Cardiac fibroblast (primary cell): ENCODE measurements around the gene TEK.

Source experiments
- DNase-seq, 2 donors: peaks; one replicate each; pipeline versions ENCODE4 v3.0.0 to v3.0.0-alpha.2; 2010; ENCODE audit warnings: low read depth in 2 of 2
- H3K4me3 ChIP-seq, 2 donors: replicated peaks in 1 of 2; 1 replicate in 1 of 2; 2 replicates in 1 of 2; pipeline ENCODE4 v1.5.1; 2011; ENCODE audit warnings: low read depth in 2 of 2, low read length in 2 of 2, mild to moderate bottlenecking in 2 of 2, moderate library complexity in 1 of 2
- TF ChIP-seq, protein P1 (sequence below): IDR thresholded peaks from one replicate; pipeline ENCODE4 v1.5.1; 2011; ENCODE audit warnings: low read depth, mild to moderate bottlenecking, low read length, inconsistent platforms

Gene TEK

DNA sequence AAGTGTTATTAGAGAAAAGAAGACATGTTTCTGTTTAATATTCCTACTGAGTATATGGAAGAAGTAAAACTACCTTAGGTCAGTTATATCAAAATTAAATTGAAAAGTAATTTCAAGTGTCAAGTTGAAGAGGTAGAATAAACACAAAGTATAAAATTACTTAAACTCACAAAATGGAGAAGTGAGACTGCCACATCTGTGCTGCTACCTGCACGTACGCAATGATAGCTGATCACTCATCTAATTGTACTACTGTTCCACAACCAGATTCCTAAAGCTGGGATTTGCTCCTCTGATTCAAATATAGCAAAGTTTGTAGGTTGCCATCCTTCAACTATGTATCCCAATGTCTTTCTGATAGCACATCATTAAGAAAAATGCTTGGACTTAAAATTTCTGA lies 163.1 kb downstream of the TEK start:
- H3K4me3 ChIP-seq: no peak overlapping the region
- DNase-seq: no peak
- TF ChIP-seq, protein P1, sequence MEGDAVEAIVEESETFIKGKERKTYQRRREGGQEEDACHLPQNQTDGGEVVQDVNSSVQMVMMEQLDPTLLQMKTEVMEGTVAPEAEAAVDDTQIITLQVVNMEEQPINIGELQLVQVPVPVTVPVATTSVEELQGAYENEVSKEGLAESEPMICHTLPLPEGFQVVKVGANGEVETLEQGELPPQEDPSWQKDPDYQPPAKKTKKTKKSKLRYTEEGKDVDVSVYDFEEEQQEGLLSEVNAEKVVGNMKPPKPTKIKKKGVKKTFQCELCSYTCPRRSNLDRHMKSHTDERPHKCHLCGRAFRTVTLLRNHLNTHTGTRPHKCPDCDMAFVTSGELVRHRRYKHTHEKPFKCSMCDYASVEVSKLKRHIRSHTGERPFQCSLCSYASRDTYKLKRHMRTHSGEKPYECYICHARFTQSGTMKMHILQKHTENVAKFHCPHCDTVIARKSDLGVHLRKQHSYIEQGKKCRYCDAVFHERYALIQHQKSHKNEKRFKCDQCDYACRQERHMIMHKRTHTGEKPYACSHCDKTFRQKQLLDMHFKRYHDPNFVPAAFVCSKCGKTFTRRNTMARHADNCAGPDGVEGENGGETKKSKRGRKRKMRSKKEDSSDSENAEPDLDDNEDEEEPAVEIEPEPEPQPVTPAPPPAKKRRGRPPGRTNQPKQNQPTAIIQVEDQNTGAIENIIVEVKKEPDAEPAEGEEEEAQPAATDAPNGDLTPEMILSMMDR: no peak

DNA sequence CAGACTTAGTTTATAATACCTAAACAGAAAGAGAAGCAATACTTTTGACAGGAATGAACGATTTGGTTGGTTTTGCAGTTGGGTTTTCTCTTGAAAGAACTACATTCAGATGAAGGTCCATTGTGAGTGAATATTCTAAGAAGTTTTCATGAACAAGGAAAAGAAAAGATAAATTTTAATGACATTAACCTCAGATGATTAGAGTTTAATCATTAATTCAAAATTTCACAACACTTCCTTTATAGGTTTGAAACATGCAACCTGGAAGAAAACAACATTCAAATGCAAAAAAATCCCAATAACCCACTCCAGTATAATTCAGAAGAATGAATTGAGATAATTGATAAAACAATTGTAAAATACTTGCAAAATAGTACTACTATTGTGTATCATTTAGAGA lies 164.2 kb downstream of the TEK start:
- no peak overlapping the region for H3K4me3 ChIP-seq
- DNase-seq: no peak
- TF ChIP-seq, protein P1: no peak

DNA sequence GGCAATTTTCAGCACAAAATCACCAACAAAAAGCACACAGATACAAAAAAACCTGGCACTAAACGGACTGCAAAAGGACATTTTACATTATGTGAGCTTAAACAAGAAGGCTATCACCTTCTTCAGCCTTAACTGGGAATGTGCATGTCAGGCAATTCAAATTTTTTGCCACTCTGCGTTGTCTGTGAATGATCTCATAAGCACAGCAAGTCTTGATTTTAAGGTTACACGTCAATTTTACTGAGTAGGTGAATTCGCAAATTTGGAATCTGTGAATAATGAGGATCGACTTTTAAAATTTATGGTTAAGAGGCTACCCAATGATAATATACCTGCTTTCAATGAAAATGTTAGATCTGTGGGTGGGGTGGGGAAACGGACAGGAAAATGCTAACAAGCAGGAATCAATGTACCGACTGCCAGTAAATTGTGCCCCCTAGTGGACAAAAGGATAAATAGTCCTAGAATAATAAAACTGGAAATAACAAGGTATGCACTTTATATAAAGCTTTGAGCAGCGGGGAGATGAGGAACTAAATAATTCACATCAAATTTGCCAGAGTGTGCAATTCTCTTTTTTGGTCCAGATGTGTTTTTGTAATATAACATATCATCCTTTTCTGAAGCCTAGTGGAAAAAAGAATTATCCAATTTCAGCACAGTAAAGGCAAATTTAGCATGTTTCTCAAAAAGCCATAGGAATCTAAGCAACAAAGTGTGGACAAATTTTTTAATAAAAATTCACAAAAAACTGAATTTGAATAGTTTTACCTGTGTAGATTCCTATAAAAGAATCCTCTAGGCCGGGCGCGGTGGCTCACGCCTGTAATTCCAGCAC lies 167.4 kb downstream of the TEK start:
- H3K4me3 ChIP-seq: peak overlapping the region in 1 of 2 donors; percentile 0
- TF ChIP-seq, protein P1: peak; percentile 63
- peak; percentile 74 to 81 for DNase-seq

DNA sequence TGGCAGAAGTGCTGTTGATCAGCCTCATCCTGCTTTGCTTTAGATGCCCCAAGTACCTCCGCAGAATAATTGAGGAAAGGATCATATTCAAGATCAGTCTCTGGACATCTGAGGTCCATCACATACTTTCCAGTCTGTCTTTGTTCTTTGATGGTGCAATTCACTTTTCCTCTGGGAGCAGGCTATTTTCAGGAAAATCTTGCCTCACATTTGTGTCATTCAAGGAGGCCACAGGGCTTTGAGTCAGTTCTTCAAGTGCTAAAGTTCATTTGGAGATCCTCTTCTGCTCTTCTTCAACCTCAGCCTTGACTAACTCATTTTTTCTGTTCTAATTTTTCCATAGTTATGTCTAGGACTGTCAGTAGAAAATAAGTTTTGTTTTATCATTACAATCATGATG lies 169.3 kb downstream of the TEK start:
- TF ChIP-seq, protein P1: no peak
- peak; percentile 7 to 33 for DNase-seq
- no peak overlapping the region for H3K4me3 ChIP-seq

DNA sequence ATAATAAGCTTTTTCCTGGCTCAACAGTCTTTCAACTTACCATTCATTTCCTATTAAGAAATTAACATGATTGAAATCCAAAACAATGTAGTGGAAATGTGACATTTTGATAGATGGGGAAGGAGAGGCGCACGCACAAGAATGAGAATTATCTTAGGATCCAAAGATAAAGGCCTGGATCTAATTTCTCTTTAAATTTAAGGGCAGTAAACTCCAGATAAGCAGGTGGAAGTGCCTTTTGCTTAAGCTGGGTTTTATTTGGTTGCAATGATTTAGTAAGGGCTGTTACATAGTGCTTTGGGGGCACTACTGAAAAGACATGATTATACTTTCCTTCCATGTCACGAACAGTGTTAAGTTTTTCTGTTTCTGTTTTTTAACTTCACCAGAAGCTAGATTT lies 170.6 kb downstream of the TEK start:
- TF ChIP-seq, protein P1: no peak
- DNase-seq: no peak

More for the DNA sequence above, 170.6 kb downstream of the TEK start:
- H3K4me3 ChIP-seq: no peak overlapping the region
